IPS-15b (cell line): ENCODE measurements around the gene QRFP.

Source experiments
- H3K27me3 ChIP-seq: one replicate; pipeline ENCODE4 v1.6.1; 2013; ENCODE audit warnings: low read length; ENCODE audit not compliant: control insufficient read depth, insufficient read depth
- H3K36me3 ChIP-seq: one replicate; pipeline ENCODE4 v1.6.1; 2013; ENCODE audit warnings: low read length; ENCODE audit not compliant: control insufficient read depth, insufficient read depth
- H3K4me1 ChIP-seq: one replicate; pipeline ENCODE4 v1.6.1; 2013; ENCODE audit warnings: mild to moderate bottlenecking, low read length; ENCODE audit not compliant: control insufficient read depth, insufficient read depth
- H3K4me3 ChIP-seq: one replicate; pipeline ENCODE4 v1.5.1; 2013; ENCODE audit warnings: low read depth, low read length
- H3K9ac ChIP-seq: one replicate; pipeline ENCODE4 v1.6.1; 2013; ENCODE audit warnings: low read depth, mild to moderate bottlenecking, low read length
- H3K9me3 ChIP-seq: one replicate; pipeline ENCODE4 v1.6.1; 2013; ENCODE audit warnings: mild to moderate bottlenecking, low read length; ENCODE audit not compliant: control insufficient read depth, insufficient read depth

Gene QRFP

DNA sequence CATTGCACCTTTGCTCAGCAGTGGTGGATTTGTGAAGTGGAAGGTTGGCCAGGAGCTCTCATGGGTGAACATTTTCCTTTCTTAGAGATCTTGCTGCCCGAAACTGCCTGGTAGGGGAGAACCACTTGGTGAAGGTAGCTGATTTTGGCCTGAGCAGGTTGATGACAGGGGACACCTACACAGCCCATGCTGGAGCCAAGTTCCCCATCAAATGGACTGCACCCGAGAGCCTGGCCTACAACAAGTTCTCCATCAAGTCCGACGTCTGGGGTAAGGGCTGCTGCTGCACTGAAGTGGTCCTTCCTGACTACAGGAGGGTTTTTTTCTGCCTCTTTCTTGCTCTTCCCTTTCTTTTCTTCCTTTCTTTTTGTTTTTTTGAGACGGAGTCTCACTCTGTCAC is 21.8 kb downstream of the QRFP start:
- Histone ChIP-seq H3K36me3 (peaks cover 37% of the 10 kb centered on the region), H3K4me3 (no peak overlapping the region), H3K27me3 (no peaks in the 10 kb centered on the region), H3K9me3 (no peaks in the 10 kb centered on the region), H3K9ac (no peak overlapping the region), H3K4me1 (no peaks in the 10 kb centered on the region)

DNA sequence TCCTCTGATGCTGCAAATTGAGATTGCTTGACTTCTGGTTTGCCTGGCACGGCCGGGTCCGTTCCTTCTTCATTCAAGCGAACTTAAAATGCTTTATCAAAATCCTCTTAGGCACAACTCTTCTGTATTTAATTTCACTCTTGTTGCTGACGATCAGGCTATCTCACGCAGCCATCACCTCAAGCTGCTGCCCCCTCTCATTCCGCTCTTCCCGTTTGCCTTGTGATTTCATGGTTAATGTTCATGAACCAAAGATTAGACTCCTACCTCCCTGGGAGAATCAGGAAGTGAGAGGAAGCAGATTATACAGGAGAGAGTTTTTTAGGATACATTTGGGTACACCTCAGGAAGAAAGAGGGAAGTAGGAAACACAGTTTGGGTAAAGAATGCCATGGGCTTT is 22.6 kb downstream of the QRFP start:
- no peaks in the 10 kb centered on the region for H3K9me3 ChIP-seq
- H3K4me3 ChIP-seq = no peak overlapping the region
- H3K4me1 ChIP-seq = no peaks in the 10 kb centered on the region
- H3K9ac ChIP-seq = no peak overlapping the region
- no peaks in the 10 kb centered on the region for H3K27me3 ChIP-seq
- peaks cover 33% of the 10 kb centered on the region for H3K36me3 ChIP-seq

DNA sequence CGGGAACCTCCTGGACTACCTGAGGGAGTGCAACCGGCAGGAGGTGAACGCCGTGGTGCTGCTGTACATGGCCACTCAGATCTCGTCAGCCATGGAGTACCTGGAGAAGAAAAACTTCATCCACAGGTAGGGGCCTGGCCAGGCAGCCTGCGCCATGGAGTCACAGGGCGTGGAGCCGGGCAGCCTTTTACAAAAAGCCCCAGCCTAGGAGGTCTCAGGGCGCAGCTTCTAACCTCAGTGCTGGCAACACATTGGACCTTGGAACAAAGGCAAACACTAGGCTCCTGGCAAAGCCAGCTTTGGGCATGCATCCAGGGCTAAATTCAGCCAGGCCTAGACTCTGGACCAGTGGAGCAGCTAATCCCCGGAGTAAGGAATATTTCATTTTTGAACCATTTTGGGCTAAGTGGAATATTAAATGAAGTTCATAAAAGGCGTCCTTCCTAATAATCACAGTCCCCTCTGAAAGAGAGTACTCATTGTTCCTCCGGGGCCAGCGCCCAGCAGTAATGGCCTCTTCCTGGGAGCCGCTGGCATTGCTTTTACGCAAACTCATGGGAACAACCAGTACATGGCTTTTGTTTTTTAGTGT is 23.6 kb downstream of the QRFP start:
- Histone ChIP-seq H3K36me3 (peaks cover 33% of the 10 kb centered on the region), H3K27me3 (no peaks in the 10 kb centered on the region)

GRCh38 chr9:130872508-130872907 is 24.1 kb downstream of the QRFP start:
- Histone ChIP-seq H3K36me3 (peaks cover 33% of the 10 kb centered on the region), H3K4me1 (no peaks in the 10 kb centered on the region), H3K27me3 (no peaks in the 10 kb centered on the region), H3K9me3 (no peaks in the 10 kb centered on the region), H3K4me3 (no peak overlapping the region), H3K9ac (no peak overlapping the region)

More for the DNA sequence above, 23.6 kb downstream of the QRFP start:
- Histone ChIP-seq H3K9ac (no peak overlapping the region), H3K4me1 (no peaks in the 10 kb centered on the region), H3K9me3 (no peaks in the 10 kb centered on the region), H3K4me3 (no peak overlapping the region)

DNA sequence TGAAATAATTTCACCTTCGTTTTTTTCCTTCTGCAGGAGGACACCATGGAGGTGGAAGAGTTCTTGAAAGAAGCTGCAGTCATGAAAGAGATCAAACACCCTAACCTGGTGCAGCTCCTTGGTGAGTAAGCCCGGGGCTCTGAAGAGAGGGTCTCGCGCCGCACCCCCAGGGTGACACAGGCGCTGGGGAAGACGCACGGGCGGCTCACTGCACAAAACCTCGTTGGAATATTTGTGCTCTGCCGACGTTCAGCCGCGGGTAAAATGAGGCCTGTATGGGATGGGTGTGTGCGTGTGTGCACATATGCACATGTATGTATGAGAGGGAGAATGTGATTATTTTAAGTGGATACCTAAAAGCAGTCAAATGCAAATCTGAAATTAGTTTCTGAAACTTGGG is 24.5 kb downstream of the QRFP start:
- Histone ChIP-seq H3K36me3 (peaks cover 33% of the 10 kb centered on the region), H3K27me3 (no peaks in the 10 kb centered on the region), H3K9ac (no peak overlapping the region), H3K4me3 (no peak overlapping the region), H3K4me1 (no peaks in the 10 kb centered on the region), H3K9me3 (no peaks in the 10 kb centered on the region)

DNA sequence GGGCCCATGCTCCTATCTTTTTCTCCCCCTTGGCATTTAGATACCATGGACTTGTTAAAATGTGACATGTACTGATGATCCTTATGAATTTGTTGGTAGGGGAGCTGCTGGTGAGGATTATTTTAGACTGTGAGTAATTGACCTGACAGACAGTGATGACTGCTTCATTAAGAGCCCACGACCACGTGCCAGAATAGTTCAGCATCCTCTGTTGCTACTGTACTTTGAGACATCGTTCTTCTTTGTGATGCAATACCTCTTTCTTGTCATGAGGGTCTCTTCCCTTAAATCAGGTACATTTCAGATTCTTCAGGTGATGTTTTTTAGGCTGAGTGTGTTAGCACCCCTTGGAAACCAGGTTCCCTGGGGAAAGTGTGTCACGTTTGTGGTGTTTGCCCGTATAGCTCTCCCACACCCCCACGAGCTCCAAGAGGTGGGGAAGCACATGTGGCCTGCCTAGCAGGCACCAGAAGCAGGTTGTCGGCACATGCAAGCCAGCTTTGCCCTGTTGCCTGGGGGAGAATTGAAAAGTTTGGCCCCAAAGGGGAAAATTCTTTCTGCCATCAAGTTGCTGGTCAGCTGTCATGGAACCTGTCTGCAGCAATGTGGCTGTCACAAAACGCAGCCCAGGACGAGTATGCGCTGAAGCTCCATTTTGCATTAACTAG is 25.1 kb downstream of the QRFP start:
- Histone ChIP-seq H3K4me1 (no peaks in the 10 kb centered on the region), H3K9me3 (no peaks in the 10 kb centered on the region), H3K27me3 (no peaks in the 10 kb centered on the region), H3K4me3 (no peak overlapping the region), H3K9ac (no peak overlapping the region), H3K36me3 (peaks cover 33% of the 10 kb centered on the region)

DNA sequence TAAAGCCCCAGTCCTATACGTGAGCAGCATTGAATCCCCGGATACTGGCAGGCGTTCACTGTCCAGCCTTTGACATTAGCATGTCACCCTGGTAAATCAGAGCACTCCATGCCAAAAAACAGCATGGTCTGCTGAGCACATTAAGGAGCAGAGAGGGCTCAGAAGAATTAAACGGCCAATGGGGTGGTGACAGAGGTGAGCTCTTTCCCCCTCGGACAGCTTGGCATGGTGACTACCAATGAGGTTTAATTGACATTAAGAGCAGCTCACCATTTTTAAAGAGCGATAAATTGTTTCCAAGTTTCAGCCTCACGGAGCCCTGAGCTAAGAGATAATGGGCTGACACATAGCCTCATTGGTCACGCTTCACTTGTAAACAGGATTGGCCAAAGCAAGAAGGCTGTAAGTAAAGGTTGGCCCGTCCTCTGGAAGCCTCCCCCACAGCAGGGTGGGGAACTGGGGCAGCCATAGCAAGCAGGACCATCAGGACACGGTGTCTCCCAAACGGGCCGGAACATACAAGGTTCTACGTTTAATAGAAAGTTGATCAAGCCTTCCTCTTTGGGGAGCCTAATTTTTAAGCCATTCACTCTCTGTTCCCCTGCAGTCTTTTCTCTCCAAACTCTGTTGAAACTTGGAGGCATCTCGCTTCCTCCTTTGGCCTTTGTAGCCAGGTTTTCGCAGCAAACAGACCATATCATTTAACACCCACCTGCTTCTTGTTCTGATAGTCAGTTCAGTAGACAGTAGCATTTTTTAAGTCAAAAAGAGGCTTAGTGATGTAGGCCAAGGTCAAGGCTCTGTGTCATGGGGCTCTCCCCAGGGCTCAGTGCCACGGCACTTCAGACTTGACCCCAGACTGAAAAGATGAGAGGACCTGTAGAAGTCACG is 25.9 kb downstream of the QRFP start:
- H3K4me3 ChIP-seq = no peak overlapping the region
- H3K9me3 ChIP-seq = no peaks in the 10 kb centered on the region
- H3K4me1 ChIP-seq = no peaks in the 10 kb centered on the region
- H3K27me3 ChIP-seq = no peaks in the 10 kb centered on the region
- H3K9ac ChIP-seq = no peak overlapping the region
- peaks cover 33% of the 10 kb centered on the region for H3K36me3 ChIP-seq

GRCh38 chr9:130869250-130869649 is 27.4 kb downstream of the QRFP start:
- H3K36me3 ChIP-seq = peaks cover 23% of the 10 kb centered on the region

DNA sequence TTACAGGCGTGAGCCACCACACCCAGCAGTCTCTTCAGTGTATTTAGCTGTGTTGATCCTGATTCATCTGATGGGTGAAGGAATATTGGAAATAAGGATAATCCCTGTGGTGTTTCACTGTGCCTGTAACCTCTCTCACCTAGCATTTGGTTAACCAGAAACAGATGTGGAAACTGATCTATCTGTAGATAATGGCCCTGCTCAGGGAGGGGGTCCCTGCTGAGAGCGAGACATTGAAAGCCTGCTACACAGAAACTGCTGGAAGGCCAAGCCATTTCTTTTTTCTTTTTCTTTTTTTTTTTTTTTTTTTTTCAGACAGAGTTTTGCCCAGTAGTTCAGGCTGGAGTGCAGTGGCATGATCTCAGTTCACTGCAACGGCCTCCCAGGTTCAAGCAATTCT is 28.4 kb downstream of the QRFP start:
- Histone ChIP-seq H3K36me3 (peaks cover 14% of the 10 kb centered on the region), H3K9ac (no peak overlapping the region), H3K4me3 (no peak overlapping the region), H3K4me1 (no peaks in the 10 kb centered on the region), H3K27me3 (no peaks in the 10 kb centered on the region), H3K9me3 (no peaks in the 10 kb centered on the region)

More at GRCh38 chr9:130869250-130869649, 27.4 kb downstream of the QRFP start:
- H3K9me3 ChIP-seq = no peaks in the 10 kb centered on the region
- no peak overlapping the region for H3K9ac ChIP-seq
- H3K4me1 ChIP-seq = no peaks in the 10 kb centered on the region
- no peaks in the 10 kb centered on the region for H3K27me3 ChIP-seq
- H3K4me3 ChIP-seq = no peak overlapping the region

GRCh38 chr9:130867556-130867955 is 29.1 kb downstream of the QRFP start:
- no peaks in the 10 kb centered on the region for H3K27me3 ChIP-seq
- H3K36me3 ChIP-seq = peaks cover 7% of the 10 kb centered on the region
- H3K4me3 ChIP-seq = no peak overlapping the region
- H3K9me3 ChIP-seq = no peaks in the 10 kb centered on the region
- H3K9ac ChIP-seq = no peak overlapping the region
- no peaks in the 10 kb centered on the region for H3K4me1 ChIP-seq

DNA sequence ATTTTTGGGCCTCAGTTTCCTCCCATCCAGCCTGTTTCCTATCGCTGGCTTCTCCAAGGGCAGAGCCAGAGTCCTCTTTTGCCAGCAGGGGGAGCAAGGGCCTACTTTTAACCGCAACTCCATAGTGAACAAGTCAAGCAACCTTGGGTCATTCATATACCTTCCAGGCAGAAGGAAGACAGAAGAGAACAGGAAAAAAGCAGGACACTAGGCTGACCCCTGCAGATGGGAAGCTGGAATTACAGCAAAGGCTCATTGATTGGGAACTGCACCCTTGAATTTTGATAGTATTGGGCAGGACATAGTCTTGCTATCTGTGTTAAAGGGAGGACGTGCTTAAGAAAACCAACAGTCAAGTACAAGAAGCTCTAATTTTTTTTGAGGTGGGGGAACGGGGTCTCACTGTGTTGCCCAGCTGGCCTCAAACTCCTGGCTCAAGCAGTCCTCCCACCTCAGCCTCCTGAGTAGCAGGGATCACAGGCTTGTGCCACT is 30.1 kb downstream of the QRFP start:
- Histone ChIP-seq H3K27me3 (no peaks in the 10 kb centered on the region), H3K36me3 (no peaks in the 10 kb centered on the region), H3K9ac (no peak overlapping the region), H3K9me3 (no peaks in the 10 kb centered on the region), H3K4me1 (no peaks in the 10 kb centered on the region), H3K4me3 (no peak overlapping the region)
